WTC11 (cell line): ENCODE measurements around the gene GRAMD1A. TPM values are rescaled to one million over a fixed set of nuclear protein-coding genes. Genes with fewer than 3 reads are reported as not detected.

ENCODE experiments used
- ATAC-seq: fragments of 200-7000 bp; cut with Tn5 transposase; 2 replicates; pipeline ENCODE4 v1.10.0; 2021; ENCODE audit warnings: mild to moderate bottlenecking, moderate library complexity
- CTCF ChIA-PET: fragments of 300-600 bp; sonication (Branson Sonifier 250); formaldehyde crosslinking; loops from one replicate; lab custom pipeline; 2021; ENCODE audit warnings: antibody characterized with exemption; lab: Charles Lee
- POLR2A ChIA-PET: fragments of 350-600 bp; sonication (Branson Sonifier 250); formaldehyde crosslinking; loops from one replicate; lab custom pipeline; 2021; ENCODE audit warnings: antibody characterized with exemption; lab: Charles Lee
- DNase-seq: peaks from one replicate; pipeline ENCODE4 v3.0.0; 2021; ENCODE audit warnings: low spot score
- H3K27ac Mint-ChIP-seq: 2 replicates; pipeline ENCODE4 v1.8.0; 2021; ENCODE audit warnings: mixed read lengths
- H3K27me3 Mint-ChIP-seq: 2 replicates; pipeline ENCODE4 v1.8.0; 2021; ENCODE audit warnings: low read depth, mild to moderate bottlenecking, moderate library complexity, mixed read lengths
- H3K36me3 Mint-ChIP-seq: 2 replicates; pipeline ENCODE4 v1.8.0; 2021; ENCODE audit warnings: mixed read lengths
- H3K4me1 Mint-ChIP-seq: 2 replicates; pipeline ENCODE4 v1.8.0; 2022; ENCODE audit warnings: mixed read lengths
- H3K4me3 Mint-ChIP-seq: 2 replicates; pipeline ENCODE4 v1.8.0; 2021; ENCODE audit warnings: mild to moderate bottlenecking, moderate library complexity, mixed read lengths
- H3K9me3 Mint-ChIP-seq: 2 replicates; pipeline ENCODE4 v1.8.0; 2021; ENCODE audit warnings: mixed read lengths
- EMX1 ChIP-seq: fragments of 250-450 bp; sonication (Bioruptor Pico); IDR thresholded peaks from 2 replicates; pipeline ENCODE4 v1.8.0; 2021; ENCODE audit warnings: mild to moderate bottlenecking
- ETV6 ChIP-seq: sonication (generic); formaldehyde crosslinking; IDR thresholded peaks from 2 replicates; pipeline ENCODE4 v1.8.1; 2022; ENCODE audit warnings: mild to moderate bottlenecking, missing genetic modification reagents
- GTF2I ChIP-seq: fragments of 250-450 bp; sonication (Bioruptor Pico); conservative IDR thresholded peaks from 2 replicates; pipeline ENCODE4 v1.4.0; 2021; ENCODE audit warnings: mild to moderate bottlenecking
- NFATC4 ChIP-seq: fragments of 250-450 bp; sonication (Bioruptor Pico); IDR thresholded peaks from 2 replicates; pipeline ENCODE4 v1.9.0; 2021; ENCODE audit warnings: mild to moderate bottlenecking
- NR1H2 ChIP-seq: sonication (generic); formaldehyde crosslinking; IDR thresholded peaks from 2 replicates; pipeline ENCODE4 v1.9.0; 2021; ENCODE audit warnings: mild to moderate bottlenecking, moderate library complexity, missing genetic modification reagents
- TP53 ChIP-seq: sonication (generic); formaldehyde crosslinking; IDR thresholded peaks from 2 replicates; pipeline ENCODE4 v1.8.1; 2023; ENCODE audit warnings: mild to moderate bottlenecking, missing genetic modification reagents
- ZNF138 ChIP-seq: sonication (generic); formaldehyde crosslinking; conservative IDR thresholded peaks from 2 replicates; pipeline ENCODE4 v1.8.1; 2022; ENCODE audit warnings: mild to moderate bottlenecking, moderate library complexity, missing genetic modification reagents
- ZNF232 ChIP-seq: sonication (generic); formaldehyde crosslinking; IDR thresholded peaks from 2 replicates; pipeline ENCODE4 v1.8.0; 2022; ENCODE audit warnings: mild to moderate bottlenecking, missing genetic modification reagents
- total RNA-seq: library from RNA; stranded (reverse); gene quantifications from 3 replicates; pipeline ENCODE4 v1.2.3, GENCODE V29; 2021
- TF ChIP-seq, protein P1 (sequence below): sonication (generic); formaldehyde crosslinking; IDR thresholded peaks from 2 replicates; pipeline ENCODE4 v1.8.1; 2022; ENCODE audit warnings: mild to moderate bottlenecking, missing genetic modification reagents, moderate library complexity, borderline replicate concordance
- TF ChIP-seq, protein P2 (sequence below): sonication (generic); formaldehyde crosslinking; IDR thresholded peaks from 2 replicates; pipeline ENCODE4 v1.8.1; 2023; ENCODE audit warnings: mild to moderate bottlenecking, missing genetic modification reagents
- TF ChIP-seq, protein P3 (sequence below): sonication (generic); formaldehyde crosslinking; conservative IDR thresholded peaks from 2 replicates; pipeline ENCODE4 v1.8.1; 2022; ENCODE audit warnings: mild to moderate bottlenecking, missing genetic modification reagents
- TF ChIP-seq, protein P4 (sequence below): fragments of 200-600 bp; IDR thresholded peaks from 2 replicates; pipeline ENCODE4 v1.8.0; 2022; ENCODE audit warnings: antibody characterized with exemption
- TF ChIP-seq, protein P5 (sequence below): sonication (generic); formaldehyde crosslinking; IDR thresholded peaks from 2 replicates; pipeline ENCODE4 v1.8.0; 2022; ENCODE audit warnings: mild to moderate bottlenecking, missing genetic modification reagents
- TF ChIP-seq, protein P6 (sequence below): sonication (generic); formaldehyde crosslinking; IDR thresholded peaks from 2 replicates; pipeline ENCODE4 v1.8.0; 2022; ENCODE audit warnings: mild to moderate bottlenecking, missing genetic modification reagents
- TF ChIP-seq, protein P7 (sequence below): sonication (generic); formaldehyde crosslinking; IDR thresholded peaks from 2 replicates; pipeline ENCODE4 v1.8.1; 2022; ENCODE audit warnings: low read depth, mild to moderate bottlenecking, moderate library complexity, missing genetic modification reagents, borderline replicate concordance
- TF ChIP-seq, protein P8 (sequence below): fragments of 250-450 bp; sonication (Bioruptor Pico); IDR thresholded peaks from 2 replicates; pipeline ENCODE4 v2.1.2; 2022; ENCODE audit warnings: mild to moderate bottlenecking, moderate library complexity
- TF ChIP-seq, protein P9 (sequence below): sonication (generic); formaldehyde crosslinking; IDR thresholded peaks from 2 replicates; pipeline ENCODE4 v1.8.1; 2023; ENCODE audit warnings: mild to moderate bottlenecking, missing genetic modification reagents
- TF ChIP-seq, protein P10 (sequence below): sonication (generic); formaldehyde crosslinking; IDR thresholded peaks from 2 replicates; pipeline ENCODE4 v1.8.0; 2023; ENCODE audit warnings: missing genetic modification reagents

GRAMD1A gene
- total RNA-seq, 1 experiment from 2014 or later = 389 TPM

DNA sequence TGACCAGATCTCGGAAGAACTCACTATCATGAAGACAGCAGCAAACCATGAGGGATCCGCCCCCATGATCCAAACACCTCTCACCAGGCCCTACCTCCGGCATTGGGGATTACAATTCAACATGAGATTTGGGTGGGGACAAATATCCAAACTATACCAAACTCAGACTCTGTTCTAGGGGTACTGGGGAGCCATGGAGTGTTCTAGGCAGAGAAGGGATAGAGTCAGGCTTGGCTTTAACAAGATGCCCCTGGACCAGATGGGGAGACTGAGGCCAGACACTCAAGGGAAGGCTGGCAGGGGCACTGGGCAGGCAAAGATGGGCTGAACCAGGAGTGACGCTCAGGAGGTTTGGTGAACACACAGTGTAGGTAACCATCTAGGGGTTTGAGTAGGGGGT lies 18.3 kb downstream of the GRAMD1A start:
- Mint-ChIP-seq H3K9me3 (no peaks in the 10 kb centered on the region), H3K4me3 (no peak overlapping the region), H3K4me1 (no peaks in the 10 kb centered on the region), H3K27me3 (no peaks in the 10 kb centered on the region), H3K27ac (no peak overlapping the region), H3K36me3 (peaks cover 75% of the 10 kb centered on the region)
- ATAC-seq (no peak), DNase-seq (no peak)
- TF ChIP-seq, protein P1, sequence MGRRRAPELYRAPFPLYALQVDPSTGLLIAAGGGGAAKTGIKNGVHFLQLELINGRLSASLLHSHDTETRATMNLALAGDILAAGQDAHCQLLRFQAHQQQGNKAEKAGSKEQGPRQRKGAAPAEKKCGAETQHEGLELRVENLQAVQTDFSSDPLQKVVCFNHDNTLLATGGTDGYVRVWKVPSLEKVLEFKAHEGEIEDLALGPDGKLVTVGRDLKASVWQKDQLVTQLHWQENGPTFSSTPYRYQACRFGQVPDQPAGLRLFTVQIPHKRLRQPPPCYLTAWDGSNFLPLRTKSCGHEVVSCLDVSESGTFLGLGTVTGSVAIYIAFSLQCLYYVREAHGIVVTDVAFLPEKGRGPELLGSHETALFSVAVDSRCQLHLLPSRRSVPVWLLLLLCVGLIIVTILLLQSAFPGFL (CRISPR knock-in tag) = no peak
- TF ChIP-seq, protein P2, sequence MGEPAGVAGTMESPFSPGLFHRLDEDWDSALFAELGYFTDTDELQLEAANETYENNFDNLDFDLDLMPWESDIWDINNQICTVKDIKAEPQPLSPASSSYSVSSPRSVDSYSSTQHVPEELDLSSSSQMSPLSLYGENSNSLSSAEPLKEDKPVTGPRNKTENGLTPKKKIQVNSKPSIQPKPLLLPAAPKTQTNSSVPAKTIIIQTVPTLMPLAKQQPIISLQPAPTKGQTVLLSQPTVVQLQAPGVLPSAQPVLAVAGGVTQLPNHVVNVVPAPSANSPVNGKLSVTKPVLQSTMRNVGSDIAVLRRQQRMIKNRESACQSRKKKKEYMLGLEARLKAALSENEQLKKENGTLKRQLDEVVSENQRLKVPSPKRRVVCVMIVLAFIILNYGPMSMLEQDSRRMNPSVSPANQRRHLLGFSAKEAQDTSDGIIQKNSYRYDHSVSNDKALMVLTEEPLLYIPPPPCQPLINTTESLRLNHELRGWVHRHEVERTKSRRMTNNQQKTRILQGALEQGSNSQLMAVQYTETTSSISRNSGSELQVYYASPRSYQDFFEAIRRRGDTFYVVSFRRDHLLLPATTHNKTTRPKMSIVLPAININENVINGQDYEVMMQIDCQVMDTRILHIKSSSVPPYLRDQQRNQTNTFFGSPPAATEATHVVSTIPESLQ = no peak
- TF ChIP-seq ETV6 (CRISPR knock-in tag) = no peak
- TF ChIP-seq, protein P3, sequence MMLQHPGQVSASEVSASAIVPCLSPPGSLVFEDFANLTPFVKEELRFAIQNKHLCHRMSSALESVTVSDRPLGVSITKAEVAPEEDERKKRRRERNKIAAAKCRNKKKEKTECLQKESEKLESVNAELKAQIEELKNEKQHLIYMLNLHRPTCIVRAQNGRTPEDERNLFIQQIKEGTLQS (CRISPR knock-in tag) = no peak
- TF ChIP-seq, protein P4, sequence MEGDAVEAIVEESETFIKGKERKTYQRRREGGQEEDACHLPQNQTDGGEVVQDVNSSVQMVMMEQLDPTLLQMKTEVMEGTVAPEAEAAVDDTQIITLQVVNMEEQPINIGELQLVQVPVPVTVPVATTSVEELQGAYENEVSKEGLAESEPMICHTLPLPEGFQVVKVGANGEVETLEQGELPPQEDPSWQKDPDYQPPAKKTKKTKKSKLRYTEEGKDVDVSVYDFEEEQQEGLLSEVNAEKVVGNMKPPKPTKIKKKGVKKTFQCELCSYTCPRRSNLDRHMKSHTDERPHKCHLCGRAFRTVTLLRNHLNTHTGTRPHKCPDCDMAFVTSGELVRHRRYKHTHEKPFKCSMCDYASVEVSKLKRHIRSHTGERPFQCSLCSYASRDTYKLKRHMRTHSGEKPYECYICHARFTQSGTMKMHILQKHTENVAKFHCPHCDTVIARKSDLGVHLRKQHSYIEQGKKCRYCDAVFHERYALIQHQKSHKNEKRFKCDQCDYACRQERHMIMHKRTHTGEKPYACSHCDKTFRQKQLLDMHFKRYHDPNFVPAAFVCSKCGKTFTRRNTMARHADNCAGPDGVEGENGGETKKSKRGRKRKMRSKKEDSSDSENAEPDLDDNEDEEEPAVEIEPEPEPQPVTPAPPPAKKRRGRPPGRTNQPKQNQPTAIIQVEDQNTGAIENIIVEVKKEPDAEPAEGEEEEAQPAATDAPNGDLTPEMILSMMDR = no peak
- TF ChIP-seq, protein P5, sequence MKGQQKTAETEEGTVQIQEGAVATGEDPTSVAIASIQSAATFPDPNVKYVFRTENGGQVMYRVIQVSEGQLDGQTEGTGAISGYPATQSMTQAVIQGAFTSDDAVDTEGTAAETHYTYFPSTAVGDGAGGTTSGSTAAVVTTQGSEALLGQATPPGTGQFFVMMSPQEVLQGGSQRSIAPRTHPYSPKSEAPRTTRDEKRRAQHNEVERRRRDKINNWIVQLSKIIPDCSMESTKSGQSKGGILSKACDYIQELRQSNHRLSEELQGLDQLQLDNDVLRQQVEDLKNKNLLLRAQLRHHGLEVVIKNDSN (CRISPR knock-in tag) = no peak
- TF ChIP-seq, protein P6, sequence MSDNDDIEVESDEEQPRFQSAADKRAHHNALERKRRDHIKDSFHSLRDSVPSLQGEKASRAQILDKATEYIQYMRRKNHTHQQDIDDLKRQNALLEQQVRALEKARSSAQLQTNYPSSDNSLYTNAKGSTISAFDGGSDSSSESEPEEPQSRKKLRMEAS (CRISPR knock-in tag) = no peak
- TF ChIP-seq, protein P7, sequence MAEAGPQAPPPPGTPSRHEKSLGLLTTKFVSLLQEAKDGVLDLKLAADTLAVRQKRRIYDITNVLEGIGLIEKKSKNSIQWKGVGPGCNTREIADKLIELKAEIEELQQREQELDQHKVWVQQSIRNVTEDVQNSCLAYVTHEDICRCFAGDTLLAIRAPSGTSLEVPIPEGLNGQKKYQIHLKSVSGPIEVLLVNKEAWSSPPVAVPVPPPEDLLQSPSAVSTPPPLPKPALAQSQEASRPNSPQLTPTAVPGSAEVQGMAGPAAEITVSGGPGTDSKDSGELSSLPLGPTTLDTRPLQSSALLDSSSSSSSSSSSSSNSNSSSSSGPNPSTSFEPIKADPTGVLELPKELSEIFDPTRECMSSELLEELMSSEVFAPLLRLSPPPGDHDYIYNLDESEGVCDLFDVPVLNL (CRISPR knock-in tag) = no peak
- no peak for TF ChIP-seq TP53 (CRISPR knock-in tag)
- CTCF ChIA-PET = no interaction called here
- POLR2A ChIA-PET = no interaction called here

DNA sequence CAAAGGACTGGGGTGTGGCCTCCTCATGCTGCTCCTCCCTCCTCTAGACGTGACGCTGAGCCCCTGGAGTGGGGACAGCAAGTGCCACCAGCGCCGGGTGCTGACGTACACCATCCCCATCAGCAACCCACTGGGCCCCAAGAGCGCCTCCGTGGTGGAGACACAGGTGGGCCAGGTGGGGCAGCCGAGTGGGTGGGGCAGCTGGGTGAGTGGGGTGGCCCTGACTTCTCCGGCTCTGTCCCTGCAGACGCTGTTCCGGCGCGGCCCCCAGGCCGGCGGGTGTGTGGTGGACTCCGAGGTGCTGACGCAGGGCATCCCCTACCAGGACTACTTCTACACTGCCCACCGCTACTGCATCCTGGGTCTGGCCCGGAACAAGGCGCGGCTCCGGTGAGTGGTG lies 19.0 kb downstream of the GRAMD1A start:
- POLR2A ChIA-PET = no interaction called here
- DNase-seq (no peak), ATAC-seq (no peak)
- Mint-ChIP-seq H3K27me3 (no peaks in the 10 kb centered on the region), H3K27ac (no peak overlapping the region), H3K9me3 (no peaks in the 10 kb centered on the region), H3K4me1 (no peaks in the 10 kb centered on the region), H3K36me3 (peaks cover 76% of the 10 kb centered on the region), H3K4me3 (no peak overlapping the region)
- CTCF ChIA-PET = no interaction called here
- TF ChIP-seq GTF2I (CRISPR knock-in tag) = no peak
- TF ChIP-seq, protein P2 = no peak
- TF ChIP-seq, protein P8, sequence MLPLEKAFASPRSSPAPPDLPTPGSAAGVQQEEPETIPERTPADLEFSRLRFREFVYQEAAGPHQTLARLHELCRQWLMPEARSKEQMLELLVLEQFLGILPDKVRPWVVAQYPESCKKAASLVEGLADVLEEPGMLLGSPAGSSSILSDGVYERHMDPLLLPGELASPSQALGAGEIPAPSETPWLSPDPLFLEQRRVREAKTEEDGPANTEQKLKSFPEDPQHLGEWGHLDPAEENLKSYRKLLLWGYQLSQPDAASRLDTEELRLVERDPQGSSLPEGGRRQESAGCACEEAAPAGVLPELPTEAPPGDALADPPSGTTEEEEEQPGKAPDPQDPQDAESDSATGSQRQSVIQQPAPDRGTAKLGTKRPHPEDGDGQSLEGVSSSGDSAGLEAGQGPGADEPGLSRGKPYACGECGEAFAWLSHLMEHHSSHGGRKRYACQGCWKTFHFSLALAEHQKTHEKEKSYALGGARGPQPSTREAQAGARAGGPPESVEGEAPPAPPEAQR = no peak
- TF ChIP-seq, protein P1 (CRISPR knock-in tag) = no peak
- TF ChIP-seq NR1H2 = no peak
- TF ChIP-seq ZNF138 (CRISPR knock-in tag) = no peak
- no peak for TF ChIP-seq NFATC4
- TF ChIP-seq, protein P9, sequence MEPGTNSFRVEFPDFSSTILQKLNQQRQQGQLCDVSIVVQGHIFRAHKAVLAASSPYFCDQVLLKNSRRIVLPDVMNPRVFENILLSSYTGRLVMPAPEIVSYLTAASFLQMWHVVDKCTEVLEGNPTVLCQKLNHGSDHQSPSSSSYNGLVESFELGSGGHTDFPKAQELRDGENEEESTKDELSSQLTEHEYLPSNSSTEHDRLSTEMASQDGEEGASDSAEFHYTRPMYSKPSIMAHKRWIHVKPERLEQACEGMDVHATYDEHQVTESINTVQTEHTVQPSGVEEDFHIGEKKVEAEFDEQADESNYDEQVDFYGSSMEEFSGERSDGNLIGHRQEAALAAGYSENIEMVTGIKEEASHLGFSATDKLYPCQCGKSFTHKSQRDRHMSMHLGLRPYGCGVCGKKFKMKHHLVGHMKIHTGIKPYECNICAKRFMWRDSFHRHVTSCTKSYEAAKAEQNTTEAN = no peak
- TF ChIP-seq EMX1 (CRISPR knock-in tag) = no peak
- no peak for TF ChIP-seq ZNF232
- TF ChIP-seq, protein P10, sequence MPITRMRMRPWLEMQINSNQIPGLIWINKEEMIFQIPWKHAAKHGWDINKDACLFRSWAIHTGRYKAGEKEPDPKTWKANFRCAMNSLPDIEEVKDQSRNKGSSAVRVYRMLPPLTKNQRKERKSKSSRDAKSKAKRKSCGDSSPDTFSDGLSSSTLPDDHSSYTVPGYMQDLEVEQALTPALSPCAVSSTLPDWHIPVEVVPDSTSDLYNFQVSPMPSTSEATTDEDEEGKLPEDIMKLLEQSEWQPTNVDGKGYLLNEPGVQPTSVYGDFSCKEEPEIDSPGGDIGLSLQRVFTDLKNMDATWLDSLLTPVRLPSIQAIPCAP (CRISPR knock-in tag) = no peak
